Retinal pigment epithelial cell (primary cell): Measurements from ENCODE around the gene TPGS1.

Experiments used
- DNase-seq: peaks from one replicate; pipeline ENCODE4 v3.0.0-alpha.2; 2010; ENCODE audit warnings: low read depth
- H3K4me3 ChIP-seq: 2 replicates; pipeline ENCODE4 v1.5.1; 2011; ENCODE audit warnings: mild to moderate bottlenecking, low read length, control low read depth, moderate library complexity
- TF ChIP-seq, protein P1 (sequence below): conservative IDR thresholded peaks from 2 replicates; pipeline ENCODE4 v1.5.1; 2011; ENCODE audit warnings: low read depth, low read length, control low read depth, inconsistent platforms

Gene TPGS1

DNA sequence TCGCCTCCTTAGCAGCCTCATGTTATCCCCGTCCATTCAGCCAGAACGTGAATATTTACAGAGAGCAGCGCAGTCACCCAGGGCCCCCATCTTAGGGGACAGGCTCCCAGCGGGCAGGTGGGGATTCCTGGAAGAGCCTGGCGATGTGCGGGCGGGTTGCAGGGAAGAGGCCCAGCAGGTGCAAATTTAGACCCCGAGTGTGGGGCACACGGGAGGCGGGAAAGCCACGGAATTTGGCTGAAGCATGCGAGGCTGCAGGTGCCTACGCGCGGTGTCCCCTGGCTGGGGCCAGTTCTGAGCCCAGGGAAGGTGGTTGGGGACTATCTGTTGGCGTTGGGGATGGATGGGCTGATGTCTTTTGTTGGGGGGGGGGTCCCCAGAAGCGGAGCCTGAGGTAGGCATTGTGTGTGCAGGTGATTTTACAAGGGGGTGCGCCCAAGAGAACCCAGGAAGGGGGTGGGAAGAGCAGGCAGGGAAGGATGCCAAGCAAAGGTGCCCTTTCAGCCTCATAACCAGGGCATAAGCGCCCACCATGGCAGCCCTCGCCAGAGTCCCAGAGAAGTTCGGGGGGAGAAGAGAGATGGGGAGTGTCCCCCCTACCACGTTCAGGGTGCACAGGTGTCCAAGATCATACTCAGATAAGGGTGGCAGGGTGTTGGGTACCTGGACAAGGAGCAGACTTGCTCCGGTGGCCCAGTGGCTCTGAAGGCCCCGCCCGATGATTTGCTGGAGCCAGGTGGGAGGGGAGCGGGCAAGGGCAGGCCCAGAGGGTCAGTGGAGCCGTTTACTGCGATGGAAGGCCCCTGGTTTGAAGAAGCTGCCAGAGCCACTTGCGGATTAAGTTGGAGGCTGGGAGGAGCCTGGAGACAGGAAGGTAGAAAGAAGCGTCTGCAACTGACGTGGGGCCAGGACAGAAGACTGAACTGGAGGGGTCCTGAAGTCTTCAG lies 1.2 kb downstream of the TPGS1 start:
- H3K4me3 ChIP-seq, result peak overlapping the region; percentile 83
- TF ChIP-seq, protein P1, sequence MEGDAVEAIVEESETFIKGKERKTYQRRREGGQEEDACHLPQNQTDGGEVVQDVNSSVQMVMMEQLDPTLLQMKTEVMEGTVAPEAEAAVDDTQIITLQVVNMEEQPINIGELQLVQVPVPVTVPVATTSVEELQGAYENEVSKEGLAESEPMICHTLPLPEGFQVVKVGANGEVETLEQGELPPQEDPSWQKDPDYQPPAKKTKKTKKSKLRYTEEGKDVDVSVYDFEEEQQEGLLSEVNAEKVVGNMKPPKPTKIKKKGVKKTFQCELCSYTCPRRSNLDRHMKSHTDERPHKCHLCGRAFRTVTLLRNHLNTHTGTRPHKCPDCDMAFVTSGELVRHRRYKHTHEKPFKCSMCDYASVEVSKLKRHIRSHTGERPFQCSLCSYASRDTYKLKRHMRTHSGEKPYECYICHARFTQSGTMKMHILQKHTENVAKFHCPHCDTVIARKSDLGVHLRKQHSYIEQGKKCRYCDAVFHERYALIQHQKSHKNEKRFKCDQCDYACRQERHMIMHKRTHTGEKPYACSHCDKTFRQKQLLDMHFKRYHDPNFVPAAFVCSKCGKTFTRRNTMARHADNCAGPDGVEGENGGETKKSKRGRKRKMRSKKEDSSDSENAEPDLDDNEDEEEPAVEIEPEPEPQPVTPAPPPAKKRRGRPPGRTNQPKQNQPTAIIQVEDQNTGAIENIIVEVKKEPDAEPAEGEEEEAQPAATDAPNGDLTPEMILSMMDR, result no peak
- DNase-seq, result no peak

DNA sequence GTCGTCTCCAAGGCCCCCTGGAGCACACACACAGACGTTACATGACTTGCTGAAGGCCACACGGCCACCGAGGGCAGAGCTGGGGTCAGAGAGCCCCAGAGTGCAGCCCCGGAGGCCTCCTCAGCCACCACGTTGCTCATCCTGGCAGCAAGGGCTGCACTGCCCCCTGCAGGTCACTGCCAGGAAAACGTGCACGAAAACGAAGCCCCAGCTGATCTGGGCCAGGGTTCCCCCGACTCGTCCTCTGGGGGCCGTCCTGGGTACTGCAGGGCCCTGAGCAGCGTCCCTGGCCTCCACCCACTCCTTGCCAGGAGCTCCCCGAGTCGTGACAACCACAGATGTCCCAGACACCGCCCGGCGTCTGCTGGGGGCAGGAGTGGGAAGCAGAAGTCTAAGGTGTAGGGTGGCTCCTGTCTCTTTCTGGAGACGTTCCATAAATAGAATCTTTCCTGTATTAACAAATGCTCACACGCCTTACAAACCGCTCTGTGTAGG lies 3.4 kb downstream of the TPGS1 start:
- TF ChIP-seq, protein P1, result peak; percentile 98
- no peak overlapping the region for H3K4me3 ChIP-seq
- DNase-seq, result no peak

DNA sequence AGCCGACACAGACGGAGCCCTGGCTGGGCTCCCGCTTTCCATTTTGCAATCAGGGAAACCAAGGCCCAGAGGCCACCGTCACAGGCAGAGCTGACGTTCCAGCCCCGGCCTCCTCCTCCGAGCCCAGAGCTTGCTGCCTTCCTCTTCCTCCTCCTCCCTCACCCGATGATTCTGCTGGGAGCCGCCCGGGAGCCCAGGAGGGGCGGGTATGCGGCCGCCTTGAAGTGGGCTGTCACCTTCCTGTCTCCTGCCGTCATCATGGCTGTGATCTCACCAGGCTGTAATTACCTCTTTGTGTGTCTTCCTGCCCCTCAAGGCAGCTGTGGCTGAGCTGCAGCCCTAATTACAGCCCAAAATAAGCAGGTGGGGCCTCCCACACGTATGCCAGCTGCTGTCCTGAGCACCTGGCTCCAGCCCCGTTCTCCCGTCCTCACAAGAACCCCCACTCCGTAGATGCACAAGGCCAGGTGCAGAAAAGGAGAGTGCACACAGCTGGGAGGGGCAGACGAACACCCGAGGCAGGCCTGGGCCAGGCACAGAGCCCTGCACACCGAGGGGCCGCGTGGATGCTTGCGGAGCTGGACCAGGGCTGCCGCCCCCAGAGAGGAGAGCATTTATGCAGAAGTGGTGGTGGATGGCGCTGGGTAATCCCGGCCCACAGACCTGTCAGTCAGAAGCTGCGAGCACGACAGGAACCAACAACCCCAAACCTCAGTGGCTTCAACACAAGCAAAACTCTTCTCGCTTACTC lies 4.0 kb downstream of the TPGS1 start:
- no peak overlapping the region for H3K4me3 ChIP-seq
- TF ChIP-seq, protein P1, result no peak
- no peak for DNase-seq

DNA sequence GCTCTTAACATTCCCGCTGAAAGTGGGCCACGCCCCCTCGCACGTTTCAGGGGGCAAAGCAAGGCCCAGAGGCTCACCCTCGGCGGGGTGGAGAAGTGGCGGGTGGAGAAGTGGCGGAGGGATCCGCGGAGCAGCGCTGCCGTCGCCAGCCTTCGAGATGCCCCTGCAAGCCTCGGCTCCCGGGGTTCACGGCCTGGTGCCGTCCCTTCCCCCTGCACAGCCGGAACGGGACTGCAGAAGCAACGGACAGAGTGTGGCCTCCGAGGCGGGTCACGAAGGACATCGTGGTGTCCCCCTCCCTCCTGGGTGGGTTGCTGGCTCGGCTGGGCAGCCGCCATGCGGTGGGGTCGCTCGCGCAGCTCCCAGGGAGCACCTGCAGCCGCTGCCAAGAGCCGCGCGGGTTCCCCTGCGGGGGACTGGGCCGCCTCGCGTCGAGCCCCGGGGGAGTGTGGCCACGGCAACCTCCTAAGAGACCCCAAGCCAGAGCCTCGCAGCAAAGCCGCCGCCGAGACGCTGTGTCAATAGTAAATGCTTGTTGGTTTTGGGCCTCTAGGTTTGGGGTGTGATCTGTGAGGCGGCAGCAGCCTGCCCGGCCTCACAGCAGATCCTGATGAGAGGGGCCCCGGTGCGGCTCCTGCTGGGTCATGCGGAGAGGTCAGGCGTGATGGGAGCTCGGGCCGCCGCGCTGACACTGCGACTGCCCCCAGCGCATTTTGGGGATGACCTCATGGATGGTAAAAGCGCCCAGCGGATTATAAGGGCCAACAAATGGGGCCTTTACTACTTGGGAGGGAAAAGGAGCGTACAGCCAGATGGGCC lies 5.5 kb downstream of the TPGS1 start:
- no peak for DNase-seq
- TF ChIP-seq, protein P1, result no peak
- no peak overlapping the region for H3K4me3 ChIP-seq

DNA sequence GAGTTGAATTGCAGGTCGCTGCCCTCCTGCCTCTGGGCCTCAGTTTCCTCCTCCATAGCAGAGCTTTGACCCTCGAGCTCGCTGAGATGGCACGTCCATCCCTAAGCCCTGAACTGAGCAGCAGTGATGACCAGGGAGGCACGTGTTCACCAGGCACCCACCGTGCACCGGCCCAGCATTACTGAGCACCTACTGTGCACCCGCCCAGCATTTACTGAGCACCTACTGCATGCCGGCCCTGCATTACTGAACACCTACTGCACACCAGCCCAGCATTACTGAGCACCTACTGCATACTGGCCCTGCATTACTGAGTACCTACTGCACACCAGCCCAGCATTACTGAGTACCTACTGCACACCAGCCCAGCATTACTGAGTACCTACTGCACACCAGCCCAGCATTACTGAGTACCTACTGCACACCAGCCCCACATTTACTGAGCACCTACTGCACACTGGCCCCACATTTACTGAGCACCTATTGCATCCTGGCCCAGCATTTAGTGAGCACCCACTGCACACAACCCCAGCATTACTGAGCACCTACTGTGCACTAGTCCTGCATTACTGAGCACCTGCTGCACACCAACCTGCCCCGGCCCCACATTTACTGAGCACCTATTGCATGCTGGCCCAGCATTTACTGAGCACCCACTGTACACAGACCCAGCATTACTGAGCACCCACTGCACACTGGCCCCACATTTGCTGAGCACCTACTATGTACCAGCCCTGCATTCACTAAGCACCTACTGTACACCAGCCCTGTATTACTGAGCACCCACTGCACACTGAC lies 6.3 kb downstream of the TPGS1 start:
- H3K4me3 ChIP-seq, result no peak overlapping the region
- no peak for DNase-seq
- TF ChIP-seq, protein P1, result no peak

DNA sequence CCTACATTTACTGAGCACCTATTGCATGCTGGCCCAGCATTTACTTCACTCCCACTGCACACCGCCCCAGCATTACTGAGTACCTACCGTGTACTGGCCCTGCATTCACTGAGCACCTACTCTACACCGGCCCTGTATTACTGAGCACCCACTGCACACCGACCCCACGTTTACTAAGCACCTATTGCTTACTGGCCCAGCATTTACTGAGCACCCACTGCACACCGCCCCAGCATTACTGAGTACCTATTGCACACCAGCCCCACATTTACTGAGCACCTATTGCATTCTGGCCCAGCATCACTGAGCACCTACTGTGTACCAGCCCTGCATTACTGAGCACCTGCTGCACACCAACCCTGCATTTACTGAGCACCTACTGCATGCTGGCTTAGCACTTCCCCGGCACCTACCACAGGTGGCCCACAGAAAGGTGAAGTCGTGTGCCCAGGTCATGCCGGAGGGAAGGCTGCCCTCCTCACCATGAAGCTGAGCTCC lies 6.9 kb downstream of the TPGS1 start:
- TF ChIP-seq, protein P1, result no peak
- H3K4me3 ChIP-seq, result no peak overlapping the region
- DNase-seq, result no peak
